Measurements from ENCODE around the gene ECHS1. TPM values are rescaled to one million over a fixed set of nuclear protein-coding genes. Genes with fewer than 3 reads are reported as not detected.
"Not testable (repeated sequence)": the region's sequence is repeated elsewhere in the genome, so short reads cannot be mapped to it uniquely, and the experiment has no call there.

Gene ECHS1
- 13.5 TPM for total RNA-seq

DNA sequence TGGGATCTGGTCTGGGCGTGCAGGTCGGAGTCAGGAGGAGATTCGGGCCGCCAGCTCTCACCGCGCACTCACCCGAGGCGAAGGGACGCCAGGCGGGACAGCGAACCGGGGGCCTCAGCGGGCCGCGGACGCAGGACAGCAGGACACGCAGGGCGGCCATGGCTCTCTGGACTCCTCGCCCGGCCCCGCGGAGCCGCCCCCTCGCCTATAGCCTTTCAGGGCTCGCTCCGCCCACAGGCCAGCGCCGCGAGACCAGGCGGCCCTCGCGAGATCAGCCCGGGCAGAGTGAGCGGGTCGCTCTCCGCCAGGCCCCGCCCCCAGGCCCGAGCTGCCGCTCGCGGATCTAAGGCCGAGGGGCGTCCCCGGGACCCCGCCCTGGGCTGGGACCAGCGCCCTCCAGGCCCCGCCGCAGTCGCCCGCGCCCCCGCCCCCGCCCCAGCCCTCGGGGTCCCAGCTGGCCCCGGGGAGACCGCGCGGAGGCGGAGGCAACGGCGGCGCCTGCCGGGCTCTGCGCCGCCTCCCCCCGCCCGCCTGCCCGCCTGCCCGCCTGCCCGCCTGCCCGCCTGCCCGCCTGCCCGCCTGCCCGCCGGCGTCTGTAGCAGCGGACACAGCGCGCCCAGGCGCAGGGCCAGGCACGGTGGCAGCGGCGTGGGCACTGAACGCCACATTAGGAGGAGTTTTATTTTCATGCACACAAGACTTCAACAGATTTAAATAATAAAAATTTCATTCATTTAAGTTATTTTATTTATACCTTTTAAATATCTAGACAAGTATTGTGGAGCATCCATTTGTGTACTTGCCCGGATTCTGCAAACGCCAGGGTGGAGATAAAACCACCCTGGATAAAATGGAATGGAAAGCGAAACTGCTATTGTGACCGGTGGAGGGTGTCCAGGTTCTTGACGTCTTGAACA, at the start of gene ECHS1:
Gene ECHS1, minus strand, starts transcription at position 181 of the 917 bp plus-strand sequence. Its CDS starts 21 bp downstream, at position 160.
- H3K27me3 ChIP-seq (ENCODE audit: insufficient read depth, low read length): no peaks in the 10 kb centered on the region
- peaks cover 24% of the 10 kb centered on the region for H3K4me1 ChIP-seq (ENCODE audit: insufficient read depth, low read length)
- no peaks in the 10 kb centered on the region for H3K9me3 ChIP-seq (ENCODE audit: low read depth, low read length)
- peak within 1 kb of the TSS; percentile 51 for H3K4me3 ChIP-seq (ENCODE audit: low read length)

DNA sequence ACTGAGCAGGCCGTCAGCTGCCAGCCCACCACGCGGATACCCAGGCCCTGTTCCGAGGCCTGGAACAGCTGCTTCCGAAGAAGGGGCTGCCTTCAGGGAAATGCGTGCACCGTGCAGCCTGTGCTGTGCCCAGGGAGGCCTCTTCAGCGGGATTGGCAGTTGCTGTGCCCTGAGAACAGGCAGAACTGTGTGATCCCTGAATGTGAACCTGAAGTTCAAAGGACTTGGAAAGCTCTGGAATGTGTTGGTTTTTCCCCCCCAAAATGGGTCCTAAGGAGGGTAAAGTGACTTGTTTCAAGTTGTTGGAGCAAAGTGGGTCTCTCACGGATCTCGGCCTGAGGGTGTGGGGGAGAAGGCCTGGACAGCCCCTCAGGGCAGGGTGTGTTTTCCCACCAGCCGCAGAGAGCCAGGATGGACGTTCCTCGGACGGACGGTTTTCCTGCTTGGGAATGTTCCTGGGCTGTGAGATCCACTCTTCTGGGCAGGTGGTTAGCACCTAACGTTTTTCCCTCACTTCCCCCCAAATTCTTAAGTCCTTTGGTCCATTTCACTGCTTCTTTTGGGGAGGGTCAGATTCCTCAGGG, 49.2 kb upstream of the ECHS1 start:
- Histone ChIP-seq H3K27me3 (ENCODE audit: insufficient read depth, low read length) (peaks cover 3% of the 10 kb centered on the region), H3K4me1 (ENCODE audit: insufficient read depth, low read length) (no peaks in the 10 kb centered on the region), H3K9me3 (ENCODE audit: low read depth, low read length) (no peaks in the 10 kb centered on the region), H3K4me3 (ENCODE audit: low read length) (no peak overlapping the region)

DNA sequence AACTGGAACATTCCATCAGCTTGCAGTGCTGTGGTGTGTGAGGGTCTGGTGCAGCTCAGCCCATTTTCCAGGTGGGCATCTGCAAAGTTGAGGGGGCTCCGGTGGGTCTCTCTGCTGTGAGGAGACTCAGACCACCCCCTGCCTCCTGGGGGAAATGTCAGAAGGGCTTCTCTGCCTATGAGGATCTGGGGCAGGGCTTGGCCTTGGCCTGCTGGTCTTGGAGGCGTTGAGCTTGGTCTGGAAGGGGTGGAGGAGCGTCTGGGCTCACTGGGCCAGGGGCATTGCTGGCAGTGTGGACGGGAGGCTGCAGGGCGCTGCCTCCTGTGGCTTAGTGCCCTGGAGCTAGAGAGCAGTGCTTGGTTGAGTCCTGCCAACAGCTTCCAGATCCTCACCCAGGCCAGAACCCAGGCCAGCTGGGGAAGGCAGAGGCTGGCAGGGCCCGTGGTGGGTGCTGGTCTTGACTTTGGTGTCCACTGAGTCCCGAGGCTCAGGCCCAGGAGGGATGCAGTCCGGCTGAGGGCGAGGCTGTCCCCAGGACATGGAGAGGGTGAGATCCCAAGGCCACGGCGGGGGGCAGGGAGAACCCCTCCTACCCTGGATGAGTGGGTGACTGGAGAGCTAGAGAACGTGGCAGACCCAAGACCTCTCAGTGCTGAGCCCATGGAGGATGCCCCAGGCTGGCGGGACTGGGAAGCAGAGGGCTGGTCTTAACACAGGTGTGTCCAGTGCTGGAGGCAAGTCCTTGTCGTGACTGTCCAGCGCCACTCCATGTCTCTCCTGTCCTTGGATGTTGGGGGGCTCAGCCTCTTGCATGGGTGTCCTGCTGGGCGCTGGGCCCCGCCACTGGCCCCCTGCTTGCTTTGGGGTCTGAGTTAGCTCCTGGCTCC, 48.4 kb upstream of the ECHS1 start:
- peaks cover 3% of the 10 kb centered on the region for H3K27me3 ChIP-seq (ENCODE audit: insufficient read depth, low read length)
- H3K4me3 ChIP-seq (ENCODE audit: low read length): no peak overlapping the region

DNA sequence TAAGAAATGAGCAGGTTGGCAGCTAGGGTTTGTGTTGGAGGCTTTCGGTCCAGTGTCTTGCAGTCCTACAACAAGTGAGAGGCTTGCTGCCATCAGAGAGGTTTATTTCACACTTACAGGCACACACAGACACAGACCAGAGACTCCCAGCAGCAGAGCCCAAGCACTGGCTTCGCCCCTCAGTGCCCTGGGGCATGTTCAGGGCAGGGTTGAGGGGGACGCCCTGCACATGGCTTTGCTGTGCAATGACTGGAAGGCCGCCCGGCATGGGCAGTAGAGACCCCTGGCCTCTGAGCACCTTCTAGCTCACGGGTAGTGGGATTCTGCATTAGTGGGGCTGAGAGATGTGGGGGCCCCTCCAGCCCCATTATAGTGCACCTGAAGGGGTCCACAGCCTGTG, 47.4 kb upstream of the ECHS1 start:
- Histone ChIP-seq H3K27me3 (ENCODE audit: insufficient read depth, low read length) (peaks cover 3% of the 10 kb centered on the region), H3K9me3 (ENCODE audit: low read depth, low read length) (no peaks in the 10 kb centered on the region)

More for the DNA sequence above, 48.4 kb upstream of the ECHS1 start:
- Histone ChIP-seq H3K9me3 (ENCODE audit: low read depth, low read length) (no peaks in the 10 kb centered on the region), H3K4me1 (ENCODE audit: insufficient read depth, low read length) (no peaks in the 10 kb centered on the region)

DNA sequence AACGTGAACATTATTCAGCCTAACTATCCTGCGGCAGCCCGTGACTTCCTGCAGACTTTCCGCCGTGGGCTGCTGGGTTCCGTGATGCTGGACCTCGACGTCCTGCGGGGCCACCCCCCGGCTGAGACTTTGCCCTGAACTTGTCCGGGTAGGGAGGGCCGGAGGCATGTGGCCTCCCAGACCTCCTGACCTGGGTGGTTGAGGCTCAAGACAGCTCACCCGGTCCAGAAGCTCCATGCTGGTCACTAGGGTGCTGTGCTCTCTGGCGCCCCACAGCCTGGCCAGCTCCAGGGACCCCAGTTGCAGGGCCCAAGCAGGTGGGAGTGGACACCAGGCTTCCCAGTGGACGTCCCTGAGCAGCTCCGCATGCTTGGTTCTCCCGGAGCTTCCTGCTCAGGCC, 46.9 kb upstream of the ECHS1 start:
- no peaks in the 10 kb centered on the region for H3K4me1 ChIP-seq (ENCODE audit: insufficient read depth, low read length)
- H3K27me3 ChIP-seq (ENCODE audit: insufficient read depth, low read length): peaks cover 3% of the 10 kb centered on the region
- no peak overlapping the region for H3K4me3 ChIP-seq (ENCODE audit: low read length)
- no peaks in the 10 kb centered on the region for H3K9me3 ChIP-seq (ENCODE audit: low read depth, low read length)

More for the DNA sequence above, 47.4 kb upstream of the ECHS1 start:
- no peaks in the 10 kb centered on the region for H3K4me1 ChIP-seq (ENCODE audit: insufficient read depth, low read length)
- H3K4me3 ChIP-seq (ENCODE audit: low read length): no peak overlapping the region

DNA sequence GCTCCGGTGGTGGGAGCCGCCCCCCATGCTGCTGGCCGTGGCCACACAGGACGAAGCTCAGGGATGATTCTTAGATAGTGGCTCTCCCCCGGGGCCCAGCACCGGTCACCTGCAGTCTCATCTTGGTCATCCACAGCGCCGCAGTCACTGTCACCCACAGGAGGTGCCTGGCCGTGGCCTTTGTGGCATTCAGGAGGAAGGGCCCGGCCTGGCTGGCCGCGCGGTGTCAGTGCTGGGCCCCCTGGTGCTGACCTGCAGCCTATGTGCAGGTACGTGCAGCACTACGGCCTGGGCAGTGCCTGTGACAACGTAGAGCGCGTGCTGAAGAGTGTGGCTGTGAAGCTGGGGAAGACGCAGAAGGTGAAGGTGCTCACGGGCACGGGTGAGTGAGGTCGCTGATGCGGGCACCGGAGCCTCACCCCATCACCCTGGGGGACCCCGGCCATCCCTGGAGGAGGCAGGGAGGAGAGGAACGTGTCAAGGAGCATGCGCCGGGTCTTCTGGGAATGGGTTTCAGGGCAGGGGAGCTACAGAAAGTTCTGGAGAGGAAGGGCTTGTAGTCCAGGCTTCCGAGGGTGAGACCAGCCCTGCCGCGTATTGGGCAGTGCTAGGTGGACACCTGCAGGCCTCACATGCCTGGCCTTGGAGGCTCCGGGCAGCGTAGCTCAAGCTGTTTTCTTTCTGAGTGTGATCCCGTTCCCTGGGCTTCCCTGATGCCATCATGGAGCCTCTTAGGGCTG, 46.2 kb upstream of the ECHS1 start:
- Histone ChIP-seq H3K27me3 (ENCODE audit: insufficient read depth, low read length) (peaks cover 3% of the 10 kb centered on the region), H3K4me1 (ENCODE audit: insufficient read depth, low read length) (no peaks in the 10 kb centered on the region), H3K4me3 (ENCODE audit: low read length) (no peak overlapping the region), H3K9me3 (ENCODE audit: low read depth, low read length) (no peaks in the 10 kb centered on the region)

DNA sequence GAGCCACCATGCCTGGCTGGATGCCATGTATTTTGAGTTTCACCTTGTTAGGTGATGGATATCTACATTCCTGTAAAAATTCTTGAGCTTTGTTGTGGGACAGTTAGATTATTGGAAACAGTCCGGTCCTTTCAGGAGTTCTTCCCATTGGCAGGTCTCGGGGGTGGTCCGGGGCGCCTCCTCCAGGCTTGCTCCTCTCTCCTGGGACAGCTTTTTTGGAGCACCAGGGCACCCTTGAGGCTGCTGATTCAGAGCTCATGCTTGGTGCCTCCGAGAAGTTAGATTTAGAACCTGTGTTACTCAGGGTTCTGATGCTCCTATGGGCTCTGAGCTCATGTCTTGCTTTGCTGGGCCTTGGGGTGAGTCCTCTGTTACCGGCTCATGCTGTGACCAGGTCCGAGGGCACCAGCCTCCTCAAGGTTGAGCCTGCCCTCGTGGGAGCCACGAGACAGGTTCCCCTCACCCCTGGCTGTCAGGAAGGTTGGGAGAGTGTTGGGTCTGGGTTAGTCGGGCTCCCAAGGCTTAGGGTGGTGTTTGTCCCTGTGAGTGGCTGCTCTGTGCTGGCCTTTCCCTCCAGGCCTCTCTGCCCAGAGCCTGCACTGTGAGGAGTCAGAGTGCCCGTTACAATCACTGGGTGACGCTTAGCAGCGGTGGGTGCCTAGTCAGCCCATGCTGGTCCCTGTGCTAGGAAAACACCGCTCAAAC, 45.3 kb upstream of the ECHS1 start:
- Histone ChIP-seq H3K9me3 (ENCODE audit: low read depth, low read length) (no peaks in the 10 kb centered on the region), H3K27me3 (ENCODE audit: insufficient read depth, low read length) (peaks cover 3% of the 10 kb centered on the region), H3K4me1 (ENCODE audit: insufficient read depth, low read length) (no peaks in the 10 kb centered on the region), H3K4me3 (ENCODE audit: low read length) (no peak overlapping the region)

DNA sequence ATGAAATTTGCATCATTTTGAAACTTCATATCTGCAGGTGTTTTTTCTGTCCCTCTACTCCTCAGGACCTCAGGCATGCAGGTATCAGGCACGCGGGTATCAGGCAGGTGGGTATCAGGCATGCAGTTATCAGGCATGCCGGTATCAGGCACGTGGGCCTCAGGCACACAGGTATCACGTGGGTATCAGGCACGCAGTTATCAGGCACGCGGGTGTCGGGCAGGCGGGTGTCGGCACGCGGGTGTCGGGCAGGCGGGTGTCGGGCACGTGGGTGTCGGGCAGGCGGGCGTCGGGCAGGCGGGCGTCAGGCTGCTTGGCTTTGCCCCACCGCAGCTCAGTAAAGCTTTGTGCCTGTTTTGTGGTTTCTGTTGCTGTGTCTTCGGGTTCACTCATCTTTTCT, 42.6 kb upstream of the ECHS1 start:
- H3K4me3 ChIP-seq (ENCODE audit: low read length): no peak overlapping the region
- H3K4me1 ChIP-seq (ENCODE audit: insufficient read depth, low read length): no peaks in the 10 kb centered on the region
- H3K9me3 ChIP-seq (ENCODE audit: low read depth, low read length): peaks cover 22% of the 10 kb centered on the region
- H3K27me3 ChIP-seq (ENCODE audit: insufficient read depth, low read length): no peaks in the 10 kb centered on the region

DNA sequence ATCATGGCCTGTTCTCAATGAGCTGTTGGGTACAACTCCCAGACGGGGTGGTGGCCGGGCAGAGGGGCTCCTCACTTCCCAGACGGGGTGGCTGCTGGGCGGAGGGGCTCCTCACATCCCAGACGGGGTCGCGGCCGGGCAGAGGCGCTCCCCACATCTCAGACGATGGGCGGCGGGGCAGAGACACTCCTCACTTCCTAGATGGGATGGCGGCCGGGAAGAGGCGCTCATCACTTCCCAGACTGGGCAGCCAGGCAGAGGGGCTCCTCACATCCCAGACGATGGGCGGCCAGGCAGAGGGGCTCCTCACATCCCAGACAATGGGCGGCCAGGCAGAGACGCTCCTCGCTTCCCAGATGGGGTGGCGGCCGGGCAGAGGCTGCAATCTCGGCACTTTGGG, 41.2 kb upstream of the ECHS1 start:
- H3K9me3 ChIP-seq (ENCODE audit: low read depth, low read length): peaks cover 28% of the 10 kb centered on the region
- not testable (repeated sequence) for H3K4me1 ChIP-seq (ENCODE audit: insufficient read depth, low read length); H3K4me3 ChIP-seq (ENCODE audit: low read length); H3K27me3 ChIP-seq (ENCODE audit: insufficient read depth, low read length)

DNA sequence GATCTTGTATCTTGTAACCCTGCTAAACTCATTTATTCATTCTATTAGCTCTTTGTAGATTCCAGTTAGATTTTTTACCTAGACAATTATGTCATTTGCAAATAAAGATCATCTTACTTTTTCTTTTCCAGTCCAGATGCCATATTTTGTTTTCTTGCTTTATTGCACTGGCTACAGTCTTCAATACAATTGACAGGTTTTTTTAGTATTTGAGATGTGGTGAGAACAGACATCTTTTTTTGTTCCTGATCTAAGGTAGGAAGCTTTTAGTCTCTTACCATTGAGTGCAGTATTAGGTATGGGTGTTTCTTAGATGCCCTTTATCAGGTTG, 39.2 kb upstream of the ECHS1 start:
- no peak overlapping the region for H3K4me3 ChIP-seq (ENCODE audit: low read length)
- H3K9me3 ChIP-seq (ENCODE audit: low read depth, low read length): peaks cover 28% of the 10 kb centered on the region
- H3K4me1 ChIP-seq (ENCODE audit: insufficient read depth, low read length): no peaks in the 10 kb centered on the region
- H3K27me3 ChIP-seq (ENCODE audit: insufficient read depth, low read length): no peaks in the 10 kb centered on the region

DNA sequence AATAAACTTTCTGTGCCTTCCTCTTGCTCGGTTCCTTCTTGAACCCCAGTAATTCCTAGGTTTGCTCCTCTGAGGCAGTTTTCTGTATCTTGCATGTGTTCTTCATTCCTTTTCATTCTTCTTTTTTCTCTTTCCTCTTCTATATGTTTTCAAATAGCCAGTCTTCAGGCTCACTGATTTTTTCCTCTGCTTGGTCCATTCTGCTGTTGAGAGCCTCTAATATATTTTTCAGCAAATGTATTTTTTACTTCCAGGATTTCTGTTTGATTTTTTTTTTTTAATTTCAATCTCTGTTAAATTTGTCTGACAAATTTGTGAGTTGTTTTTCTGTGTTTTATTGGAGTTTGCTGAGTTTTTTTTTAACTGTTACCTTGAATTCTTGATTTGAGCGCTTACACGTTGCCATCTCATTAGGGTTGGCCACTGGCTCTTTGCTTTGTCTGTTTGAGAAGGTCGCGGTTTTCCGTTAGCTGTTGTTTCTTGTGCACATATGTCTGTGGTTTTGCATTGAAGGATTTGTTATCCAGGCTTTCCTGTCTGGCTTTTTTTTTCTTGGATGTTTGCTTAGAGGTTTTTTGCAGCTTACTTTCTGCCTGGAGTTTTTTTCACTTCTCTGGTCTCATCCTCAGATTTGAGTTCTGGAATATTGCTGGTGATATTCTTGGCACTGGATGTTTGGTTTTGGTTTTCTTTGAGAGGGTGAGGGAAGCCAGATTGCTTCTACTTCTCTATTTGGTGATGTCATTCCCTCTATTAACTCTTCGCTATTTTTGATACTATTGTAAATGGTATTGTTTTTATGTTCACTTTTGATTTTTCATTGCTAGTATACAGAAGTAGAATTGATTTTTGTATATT, 38.6 kb upstream of the ECHS1 start:
- H3K4me1 ChIP-seq (ENCODE audit: insufficient read depth, low read length): no peaks in the 10 kb centered on the region
- H3K27me3 ChIP-seq (ENCODE audit: insufficient read depth, low read length): no peaks in the 10 kb centered on the region
- no peak overlapping the region for H3K4me3 ChIP-seq (ENCODE audit: low read length)
- peaks cover 28% of the 10 kb centered on the region for H3K9me3 ChIP-seq (ENCODE audit: low read depth, low read length)

DNA sequence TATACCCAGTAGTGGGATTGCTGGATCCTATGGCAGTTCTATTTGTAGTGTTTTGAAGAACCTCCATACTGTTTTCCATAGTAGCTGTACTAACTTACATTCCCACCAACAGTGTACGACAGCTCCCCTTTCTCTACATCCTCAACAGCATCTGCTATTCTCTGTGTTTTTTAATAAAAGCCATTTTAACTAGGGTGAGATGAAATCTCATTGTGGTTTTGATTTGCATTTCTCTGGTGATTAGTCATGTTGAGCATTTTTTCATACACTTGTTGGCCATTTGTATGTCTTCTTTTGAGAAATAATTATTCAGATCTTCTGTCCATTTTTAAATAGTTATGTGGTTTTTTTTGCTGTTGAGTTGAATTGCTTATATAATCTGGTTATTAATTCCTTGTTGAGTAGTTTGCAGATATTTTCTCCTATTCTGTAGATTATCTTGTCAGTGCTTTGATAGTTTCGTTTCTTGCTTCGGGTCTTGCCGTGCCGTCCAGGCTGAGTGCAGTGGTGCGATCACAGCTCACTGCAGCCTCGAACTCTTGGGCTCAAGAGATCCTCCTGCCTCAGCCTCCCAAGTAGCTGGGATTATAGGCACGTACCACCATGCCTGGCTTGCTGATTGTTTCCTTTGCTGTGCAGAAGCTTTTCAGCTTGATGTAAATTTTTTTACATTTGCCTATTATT, 32.8 kb upstream of the ECHS1 start:
- no peaks in the 10 kb centered on the region for H3K27me3 ChIP-seq (ENCODE audit: insufficient read depth, low read length)
- H3K4me3 ChIP-seq (ENCODE audit: low read length): no peak overlapping the region
- H3K9me3 ChIP-seq (ENCODE audit: low read depth, low read length): peaks cover 8% of the 10 kb centered on the region
- peaks cover 6% of the 10 kb centered on the region for H3K4me1 ChIP-seq (ENCODE audit: insufficient read depth, low read length)

DNA sequence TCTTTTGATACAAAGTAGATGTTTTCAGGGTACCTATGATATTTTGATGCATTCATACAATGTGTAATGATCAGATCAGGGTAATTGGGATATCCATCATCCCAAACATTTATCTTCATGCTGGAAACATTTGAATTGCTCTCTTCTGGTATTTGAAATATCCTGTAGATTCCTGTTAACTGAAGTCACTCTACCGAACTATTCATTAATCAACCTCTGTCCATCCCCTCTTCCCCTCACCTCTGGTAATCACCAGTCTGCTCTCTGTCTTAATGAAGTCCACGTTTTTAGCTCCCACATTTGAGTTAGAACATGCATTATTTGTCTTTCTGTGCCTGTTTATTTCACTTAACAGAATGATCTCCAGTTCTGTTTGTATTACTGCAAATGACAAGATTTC, 32.1 kb upstream of the ECHS1 start:
- no peak overlapping the region for H3K4me3 ChIP-seq (ENCODE audit: low read length)
- peaks cover under 1% of the 10 kb centered on the region for H3K9me3 ChIP-seq (ENCODE audit: low read depth, low read length)
- H3K27me3 ChIP-seq (ENCODE audit: insufficient read depth, low read length): no peaks in the 10 kb centered on the region
- H3K4me1 ChIP-seq (ENCODE audit: insufficient read depth, low read length): peaks cover 12% of the 10 kb centered on the region

All from mononuclear cell (primary cell).